Adrenal gland (tissue), 5 donors: ENCODE data around the gene TRIM22.

Source experiments
- POLR2A ChIP-seq, 2 donors: fragments of 450-650 bp; IDR thresholded peaks; one replicate each; pipeline ENCODE4 v1.6.1; 2017; ENCODE audit warnings: antibody characterized with exemption in 2 of 2, mild to moderate bottlenecking in 2 of 2, moderate library complexity in 1 of 2
- TF ChIP-seq, protein P1 (sequence below), 6 experiments: fragments of 450-650 bp in 4 of 6; fragments of 200-600 bp in 2 of 6; sonication (generic) in 1 of 6; IDR thresholded peaks; 1 replicate in 5 of 6; 2 replicates in 1 of 6; pipeline versions ENCODE4 v1.5.1 to v1.8.0; 2016 to 2021; ENCODE audit warnings: antibody characterized with exemption in 6 of 6, mild to moderate bottlenecking in 2 of 6, moderate library complexity in 1 of 6
- donor health status: DM: no; HTN: no; CAD: no.

DNA sequence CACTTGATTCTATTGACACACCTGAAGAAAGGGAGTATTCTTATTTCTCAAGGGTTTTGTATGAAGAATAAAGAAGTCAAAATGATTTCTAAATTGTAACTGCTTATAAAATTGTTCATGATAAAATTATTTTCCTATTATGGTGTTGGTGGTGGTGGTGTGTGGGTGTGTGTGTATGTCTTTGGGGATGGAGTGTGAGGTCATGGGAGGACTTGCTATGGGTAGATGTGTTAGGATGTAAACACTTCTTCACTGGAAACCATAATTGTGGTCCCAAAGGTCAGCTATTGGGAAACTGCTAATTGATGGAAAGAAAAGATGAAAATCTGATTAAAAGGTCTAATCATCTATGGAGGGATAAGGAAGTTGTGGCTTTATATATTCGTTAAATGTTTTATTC is 5.1 kb downstream of the TRIM22 start:
- TF ChIP-seq, protein P1, sequence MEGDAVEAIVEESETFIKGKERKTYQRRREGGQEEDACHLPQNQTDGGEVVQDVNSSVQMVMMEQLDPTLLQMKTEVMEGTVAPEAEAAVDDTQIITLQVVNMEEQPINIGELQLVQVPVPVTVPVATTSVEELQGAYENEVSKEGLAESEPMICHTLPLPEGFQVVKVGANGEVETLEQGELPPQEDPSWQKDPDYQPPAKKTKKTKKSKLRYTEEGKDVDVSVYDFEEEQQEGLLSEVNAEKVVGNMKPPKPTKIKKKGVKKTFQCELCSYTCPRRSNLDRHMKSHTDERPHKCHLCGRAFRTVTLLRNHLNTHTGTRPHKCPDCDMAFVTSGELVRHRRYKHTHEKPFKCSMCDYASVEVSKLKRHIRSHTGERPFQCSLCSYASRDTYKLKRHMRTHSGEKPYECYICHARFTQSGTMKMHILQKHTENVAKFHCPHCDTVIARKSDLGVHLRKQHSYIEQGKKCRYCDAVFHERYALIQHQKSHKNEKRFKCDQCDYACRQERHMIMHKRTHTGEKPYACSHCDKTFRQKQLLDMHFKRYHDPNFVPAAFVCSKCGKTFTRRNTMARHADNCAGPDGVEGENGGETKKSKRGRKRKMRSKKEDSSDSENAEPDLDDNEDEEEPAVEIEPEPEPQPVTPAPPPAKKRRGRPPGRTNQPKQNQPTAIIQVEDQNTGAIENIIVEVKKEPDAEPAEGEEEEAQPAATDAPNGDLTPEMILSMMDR (IDR thresholded peaks at IDR 0.05), result no peak
- no peak for TF ChIP-seq POLR2A (IDR thresholded peaks at IDR 0.05)
